GM12892 (cell line): Measurements from ENCODE around the gene SRRT.

Experiments used
- POLR2A ChIP-seq: IDR thresholded peaks from 2 replicates; pipeline ENCODE4 v1.6.1; 2011; ENCODE audit warnings: low read depth, low read length, control low read depth
- POLR2AphosphoS5 ChIP-seq: IDR thresholded peaks from 2 replicates; pipeline ENCODE4 v1.6.1; 2011; ENCODE audit warnings: low read depth, low read length, control low read depth

DNA sequence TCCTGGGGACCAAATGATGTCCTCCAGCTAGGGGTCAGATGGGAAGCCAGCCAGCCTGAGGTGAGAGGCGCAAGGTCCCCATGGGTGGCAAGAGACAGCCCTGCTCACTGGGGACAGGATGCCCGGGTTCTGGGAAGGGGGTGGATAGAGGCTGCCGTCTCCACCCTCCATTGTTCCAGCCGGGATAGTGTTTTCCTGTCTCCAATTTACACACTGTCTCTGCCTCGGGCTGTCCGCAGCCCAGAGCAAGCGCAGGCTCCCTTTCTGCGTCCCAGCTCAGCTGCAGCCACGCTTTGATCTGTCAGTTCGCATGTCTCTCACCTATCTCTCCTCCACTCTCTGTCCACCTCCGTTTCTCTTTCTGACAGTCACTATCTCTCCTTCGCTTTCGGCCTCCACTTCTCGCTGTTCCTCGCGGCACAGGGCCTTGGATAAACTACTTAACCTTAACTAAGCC, 49.7 kb upstream of the SRRT start:
- TF ChIP-seq POLR2A (no peak), POLR2AphosphoS5 (no peak)
